ENCODE data around the gene MTRF1. TPM values are rescaled to one million over a fixed set of nuclear protein-coding genes. Genes with fewer than 3 reads are reported as not detected.
A peak's percentile ranks its signal among the peaks of the same experiment; 100 is the strongest.
"Not testable (repeated sequence)": the region's sequence is repeated elsewhere in the genome, so short reads cannot be mapped to it uniquely, and the experiment has no call there.

MTRF1 gene
- total RNA-seq: 21.2 TPM

GRCh38 chr13:41263261-41263971 lies at the start of gene MTRF1:
MTRF1 (minus strand) TSS chr13:41263576; CDS start chr13:41260907, 2,669 bp downstream.
- DNase-seq: peak; percentile 86

DNA sequence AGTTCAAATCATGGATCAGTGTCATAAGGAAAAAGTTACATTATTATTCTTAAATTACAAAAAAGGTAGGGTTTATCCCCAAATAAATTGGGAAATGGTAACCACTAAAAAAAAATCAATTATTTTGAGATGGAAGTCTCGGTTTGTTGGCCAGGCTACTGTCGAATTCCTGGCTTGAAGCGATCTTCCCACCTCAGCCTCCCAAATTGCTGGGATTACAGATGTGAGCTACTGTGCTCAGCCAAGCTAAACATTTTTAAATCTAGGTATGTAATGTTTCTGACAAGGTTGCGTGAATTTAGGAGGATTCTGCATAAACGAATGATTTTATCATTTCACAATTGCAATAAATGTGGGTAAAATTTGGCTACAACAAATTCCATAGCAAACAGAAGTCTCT lies 49.7 kb upstream of the MTRF1 start:
- DNase-seq: no peak

DNA sequence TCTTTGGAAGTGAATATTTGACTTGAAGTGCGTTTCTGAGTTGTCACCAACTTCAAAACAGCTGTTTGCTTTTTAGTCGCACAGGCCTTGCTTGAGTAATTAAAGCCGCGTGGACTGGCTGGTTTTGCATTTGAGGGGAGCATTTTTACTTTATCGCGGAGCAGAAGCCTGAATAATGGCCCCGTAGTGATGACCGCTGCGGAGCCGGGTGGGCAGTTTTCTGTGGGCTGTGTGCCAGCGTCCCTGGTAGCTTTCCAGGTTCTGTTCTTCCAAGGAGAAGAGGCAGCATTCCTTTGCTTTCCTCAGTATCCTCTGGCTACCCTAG lies 48.8 kb upstream of the MTRF1 start:
- DNase-seq: no peak

GRCh38 chr13:41311406-41312175 lies 48.2 kb upstream of the MTRF1 start:
- no peak for DNase-seq

GRCh38 chr13:41310963-41311405 lies 47.6 kb upstream of the MTRF1 start, which contains the start of gene NAA16:
NAA16 (plus strand) TSS chr13:41311267; CDS start chr13:41311529, 262 bp downstream.
- peak; percentile 85 for DNase-seq

GRCh38 chr13:41307884-41308640 lies 44.7 kb upstream of the MTRF1 start:
- no peak for DNase-seq

- DNase-seq: no peak
Observed at GRCh38 chr13:41306271-41307145, 43.1 kb upstream of the MTRF1 start.

DNA sequence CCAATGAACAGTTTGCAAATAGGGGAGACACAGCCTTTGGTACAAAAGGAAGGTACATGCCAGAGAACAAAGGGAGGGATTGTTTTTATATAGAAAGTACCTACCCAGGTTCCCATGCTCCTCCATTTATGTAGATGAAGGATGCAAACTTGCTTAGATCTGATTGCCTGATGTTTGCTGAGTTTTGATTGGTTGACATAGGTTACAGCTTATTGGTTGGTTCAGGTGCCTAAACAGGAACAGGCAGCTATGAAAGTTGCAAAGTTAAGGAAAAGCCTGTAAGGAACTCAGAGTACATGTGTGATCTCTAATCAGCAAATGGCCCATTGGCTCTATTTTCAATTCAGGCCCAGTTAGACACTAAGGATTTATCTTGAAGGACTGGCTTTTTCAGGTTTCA lies 41.2 kb upstream of the MTRF1 start:
- DNase-seq: no peak

DNA sequence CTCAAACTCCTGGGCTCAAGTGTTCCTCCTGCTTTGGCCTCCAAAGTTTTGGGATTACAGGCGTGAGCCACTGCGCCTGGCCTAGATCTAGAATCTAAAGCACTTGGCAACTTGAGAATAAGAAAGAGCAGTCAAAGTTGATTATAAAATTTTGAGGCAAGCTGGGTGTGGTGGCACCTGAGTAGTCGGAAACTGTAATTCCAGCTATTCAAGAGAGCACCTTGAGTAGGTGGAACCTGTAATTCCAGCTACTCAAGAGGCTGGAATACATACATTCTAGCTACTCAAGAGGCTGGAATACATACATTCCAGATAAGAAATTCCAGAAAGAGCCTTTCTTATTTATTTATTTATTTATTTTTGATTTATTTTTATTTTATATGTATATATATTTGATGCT lies 39.4 kb upstream of the MTRF1 start:
- no peak for DNase-seq

GRCh38 chr13:41299316-41300094 lies 36.1 kb upstream of the MTRF1 start:
- DNase-seq: no peak

DNA sequence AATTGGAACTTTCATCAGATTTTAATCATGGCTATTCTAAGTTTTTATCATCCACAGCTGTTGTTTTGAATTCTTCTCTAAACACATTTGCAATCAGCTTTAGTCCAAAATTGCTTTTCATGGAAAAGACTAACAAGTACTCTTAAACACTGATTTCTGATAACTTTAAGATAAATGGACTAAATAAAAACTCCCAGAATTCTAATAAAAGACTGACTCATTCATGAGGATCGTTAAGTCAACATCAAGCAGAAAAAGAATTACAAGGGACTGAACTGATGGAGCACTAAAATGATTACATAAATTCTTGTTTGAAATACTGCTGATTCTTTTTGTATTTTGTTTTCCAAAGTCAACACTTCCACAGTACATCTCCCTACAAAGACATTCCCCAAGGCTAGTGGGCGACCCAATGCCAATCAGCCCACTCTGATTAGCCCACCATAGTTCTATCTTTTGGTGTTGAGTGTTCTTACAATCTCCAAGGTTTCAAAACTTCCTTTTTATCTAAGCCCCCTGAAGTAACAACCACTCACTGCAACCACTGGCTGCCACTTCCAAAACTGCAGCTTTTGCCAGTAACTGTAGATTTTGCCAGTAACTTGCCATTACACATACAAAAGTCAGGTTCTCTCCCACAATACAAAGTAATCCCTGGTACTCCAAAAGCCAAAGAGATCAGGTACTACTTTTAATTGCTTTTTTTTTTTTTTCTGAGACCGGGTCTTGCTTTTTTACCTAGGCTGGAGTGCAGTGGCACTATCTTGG lies 33.7 kb upstream of the MTRF1 start:
- no peak for DNase-seq

DNA sequence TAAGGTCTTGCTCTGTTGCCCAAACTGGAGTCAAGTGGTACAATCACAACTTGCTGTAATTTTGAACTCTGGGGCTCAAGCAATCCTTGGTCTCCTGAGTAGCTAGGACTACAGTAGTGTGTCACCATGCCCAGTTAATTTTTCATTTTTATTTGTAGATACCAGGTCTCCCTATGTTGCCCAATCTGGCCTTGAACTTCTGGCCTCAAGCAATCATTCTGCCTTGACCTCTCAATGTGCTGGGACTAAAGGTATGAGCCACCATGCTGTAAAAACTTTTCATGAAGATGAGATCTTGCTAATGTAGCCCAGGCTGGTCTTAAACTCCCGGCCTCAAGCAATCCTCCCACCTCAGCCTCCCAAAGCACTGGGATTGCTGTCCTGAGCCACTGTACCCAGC lies 32.6 kb upstream of the MTRF1 start:
- no peak for DNase-seq

- DNase-seq: no peak
Observed at GRCh38 chr13:41294914-41295313, 31.5 kb upstream of the MTRF1 start.

DNA sequence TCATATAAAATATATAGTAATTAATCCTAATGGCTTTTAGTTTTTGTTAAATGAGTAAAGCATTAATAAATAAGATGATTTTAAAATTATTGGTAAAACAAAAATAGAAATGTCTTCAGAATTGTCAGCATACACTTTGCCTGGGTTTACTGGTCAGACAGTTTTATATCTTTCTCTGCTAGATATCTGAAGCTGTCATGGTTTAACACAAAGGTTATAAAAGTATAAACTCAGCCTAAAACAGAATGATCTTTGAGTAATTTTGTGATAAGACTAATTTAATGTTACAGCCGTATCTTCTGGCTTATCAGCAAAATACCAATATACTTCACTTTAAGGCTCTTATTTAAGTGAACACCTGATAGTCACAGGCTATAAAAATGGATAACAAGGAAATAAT lies 29.9 kb upstream of the MTRF1 start:
- DNase-seq: no peak

DNA sequence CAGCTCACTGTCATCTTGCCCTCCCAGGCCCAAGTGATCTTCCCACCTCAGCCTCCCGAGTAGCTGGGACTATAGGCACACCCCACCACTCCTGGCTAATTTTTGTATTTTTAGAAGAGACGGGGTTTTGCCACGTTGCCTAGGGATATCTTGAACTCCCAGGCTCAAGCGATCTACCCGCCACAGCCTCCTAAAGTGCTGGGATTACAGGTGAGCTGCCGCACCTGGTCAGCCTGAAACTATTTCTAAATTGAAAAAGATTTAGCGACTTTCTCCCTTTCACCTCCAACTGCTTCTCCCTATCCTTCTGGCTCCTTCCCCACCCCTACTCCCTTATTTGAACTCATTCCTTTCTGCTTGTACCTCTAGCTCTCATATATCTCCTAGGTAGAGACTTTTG lies 27.9 kb upstream of the MTRF1 start:
- DNase-seq: no peak

DNA sequence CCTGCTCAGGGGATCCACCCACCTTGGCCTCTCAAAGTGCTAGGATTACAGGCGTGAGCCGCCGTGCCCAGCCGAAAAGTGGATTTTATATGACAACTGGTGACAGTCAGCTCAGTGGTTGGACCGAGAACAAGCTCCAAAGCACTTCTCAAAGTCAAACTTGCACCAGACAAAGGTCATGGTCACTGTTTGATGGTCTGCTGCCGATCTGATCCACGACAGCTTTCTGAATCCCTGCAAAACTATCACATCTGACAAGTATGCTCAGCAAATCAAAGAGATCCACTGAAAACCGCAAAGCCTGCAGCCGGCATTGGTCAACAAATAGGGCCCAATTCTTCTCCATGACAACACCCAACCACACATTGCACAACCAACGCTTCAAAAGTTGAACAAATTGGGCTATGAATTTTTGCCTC lies 26.1 kb upstream of the MTRF1 start:
- DNase-seq: no peak

DNA sequence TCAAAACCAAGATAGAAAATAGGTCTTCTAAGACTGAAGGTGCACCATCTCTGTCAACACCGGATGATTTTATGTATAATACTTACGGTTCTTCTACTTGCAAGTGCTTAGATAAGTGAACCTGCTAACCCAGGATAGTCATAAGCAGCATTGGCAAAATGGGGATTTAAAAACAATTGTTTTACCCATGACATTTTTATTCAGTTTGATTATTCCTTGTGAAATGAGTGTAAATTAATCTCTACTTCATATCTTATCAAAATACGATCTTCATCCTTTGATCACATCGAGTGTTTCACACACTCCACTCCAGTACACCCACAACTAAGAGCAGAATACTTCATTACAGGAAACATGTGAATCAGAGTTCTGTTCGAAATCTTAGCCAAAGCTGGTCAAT lies 23.0 kb upstream of the MTRF1 start:
- no peak for DNase-seq

- no peak for DNase-seq
Observed at GRCh38 chr13:41284512-41285288, 21.3 kb upstream of the MTRF1 start.

DNA sequence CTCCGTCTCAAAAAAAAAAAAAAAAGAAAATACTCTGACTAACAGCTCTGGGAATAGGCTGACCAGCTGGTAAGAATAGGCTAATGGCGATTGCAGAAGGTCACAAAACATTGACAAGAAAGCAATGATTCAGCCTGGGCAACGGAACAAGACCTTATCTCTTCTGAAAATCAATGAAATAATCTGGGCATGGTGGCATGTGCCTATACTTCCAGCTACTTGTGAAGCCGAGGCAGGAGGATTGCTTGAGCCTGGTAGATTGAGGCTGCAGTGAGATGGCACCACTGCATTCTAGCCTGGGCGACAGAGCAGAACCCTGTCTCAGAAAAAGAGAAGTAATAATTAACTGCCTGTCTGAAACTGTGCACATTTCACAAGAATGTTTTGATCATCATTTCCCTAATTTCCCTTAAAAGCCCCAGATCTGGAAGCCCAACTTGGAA lies 18.8 kb upstream of the MTRF1 start:
- DNase-seq: no peak

- not testable (repeated sequence) for DNase-seq
Observed at GRCh38 chr13:41279156-41279555, 15.8 kb upstream of the MTRF1 start.
